ENCODE results near the gene IL1RL1. TPM values are rescaled to one million over a fixed set of nuclear protein-coding genes. Genes with fewer than 3 reads are reported as not detected.
A peak's percentile ranks its signal among the peaks of the same experiment; 100 is the strongest.

IL1RL1 gene
- total RNA-seq, 1 experiment from 2014 or later: 5.7 TPM

- Histone ChIP-seq H3K4me2 (ENCODE audit: low read length) (peak overlapping the region; percentile 86), H3K79me2 (ENCODE audit: low read length) (no peaks in the 10 kb centered on the region), H3K9me2 (replicated peaks; ENCODE audit: low read length) (no peaks in the 10 kb centered on the region), H3F3A (ENCODE audit: low read length, unreplicated experiment) (peaks cover 4% of the 10 kb centered on the region), H3K27ac (ENCODE audit: low read length) (peak overlapping the region; percentile 99), H3K9ac (ENCODE audit: low read length) (peak overlapping the region; percentile 85), H3K27me3 (ENCODE audit: low read length) (no peaks in the 10 kb centered on the region), H2AFZ (ENCODE audit: low read length) (no peak overlapping the region; the same call in 1 of the 2 replicates), H3K36me3 (ENCODE audit: low read depth, low read length) (no peaks in the 10 kb centered on the region), H4K20me1 (ENCODE audit: low read length) (no peaks in the 10 kb centered on the region), H3K9me3 (ENCODE audit: low read length) (no peaks in the 10 kb centered on the region), H3K4me3 (ENCODE audit: low read length) (peak overlapping the region; percentile 62), H3K4me1 (ENCODE audit: insufficient read depth, low read length) (peaks cover 42% of the 10 kb centered on the region)
- intact Hi-C loops (cut with micrococcal nuclease): loop anchor here (1.0 kb wide), 2 partner anchors 52 to 79 kb away; no protein-coding TSS in a partner anchor
- ATAC-seq (peak; percentile 29), DNase-seq (peak; percentile 43)
- no peak for TF ChIP-seq EZH2 (IDR thresholded peaks at IDR 0.05; ENCODE audit: low read length, unreplicated experiment)
- TF ChIP-seq, protein P1, sequence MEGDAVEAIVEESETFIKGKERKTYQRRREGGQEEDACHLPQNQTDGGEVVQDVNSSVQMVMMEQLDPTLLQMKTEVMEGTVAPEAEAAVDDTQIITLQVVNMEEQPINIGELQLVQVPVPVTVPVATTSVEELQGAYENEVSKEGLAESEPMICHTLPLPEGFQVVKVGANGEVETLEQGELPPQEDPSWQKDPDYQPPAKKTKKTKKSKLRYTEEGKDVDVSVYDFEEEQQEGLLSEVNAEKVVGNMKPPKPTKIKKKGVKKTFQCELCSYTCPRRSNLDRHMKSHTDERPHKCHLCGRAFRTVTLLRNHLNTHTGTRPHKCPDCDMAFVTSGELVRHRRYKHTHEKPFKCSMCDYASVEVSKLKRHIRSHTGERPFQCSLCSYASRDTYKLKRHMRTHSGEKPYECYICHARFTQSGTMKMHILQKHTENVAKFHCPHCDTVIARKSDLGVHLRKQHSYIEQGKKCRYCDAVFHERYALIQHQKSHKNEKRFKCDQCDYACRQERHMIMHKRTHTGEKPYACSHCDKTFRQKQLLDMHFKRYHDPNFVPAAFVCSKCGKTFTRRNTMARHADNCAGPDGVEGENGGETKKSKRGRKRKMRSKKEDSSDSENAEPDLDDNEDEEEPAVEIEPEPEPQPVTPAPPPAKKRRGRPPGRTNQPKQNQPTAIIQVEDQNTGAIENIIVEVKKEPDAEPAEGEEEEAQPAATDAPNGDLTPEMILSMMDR (conservative IDR thresholded peaks at IDR 0.05; ENCODE audit: low read depth, low read length): peak; percentile 30; the same call in 1 of the 2 replicates
- POLR2A ChIA-PET (ENCODE audit: unreplicated experiment): interaction anchor here (0.8 kb wide), 1 partner anchor 8 kb away, joined by 4 read pairs; no protein-coding TSS in a partner anchor
- BruUV-seq (replicated peaks): TSS peak; percentile 78
- CTCF ChIA-PET: interaction anchor here (0.6 to 1.6 kb wide), 2 partner anchors 84 to 172 kb away, joined by 4 to 6 read pairs; no protein-coding TSS in a partner anchor
These were observed 26.4 kb downstream of the IL1RL1 start for GRCh38 chr2:102337481-102338386.

GRCh38 chr2:102340778-102341177 is 29.4 kb downstream of the IL1RL1 start:
- no peaks in the 10 kb centered on the region for H3K27me3 ChIP-seq (ENCODE audit: low read length)
- no peak for DNase-seq
- peaks cover 32% of the 10 kb centered on the region for H3K4me1 ChIP-seq (ENCODE audit: insufficient read depth, low read length)
- BruUV-seq (replicated peaks): no TSS peak
- H4K20me1 ChIP-seq (ENCODE audit: low read length): no peaks in the 10 kb centered on the region
- H3F3A ChIP-seq (ENCODE audit: low read length, unreplicated experiment): peaks cover 4% of the 10 kb centered on the region
- no peak for TF ChIP-seq EZH2phosphoT487 (IDR thresholded peaks at IDR 0.05; ENCODE audit: borderline replicate concordance, low read length)
- TF ChIP-seq EZH2 (IDR thresholded peaks at IDR 0.05; ENCODE audit: low read length, unreplicated experiment): no peak
- TF ChIP-seq, protein P1 (conservative IDR thresholded peaks at IDR 0.05; ENCODE audit: low read depth, low read length): no peak
- ChIA-PET POLR2A (ENCODE audit: unreplicated experiment) (no interaction called here), CTCF (no interaction called here)
- no peaks in the 10 kb centered on the region for H3K79me2 ChIP-seq (ENCODE audit: low read length)
- no peak overlapping the region for H3K9ac ChIP-seq (ENCODE audit: low read length)
- H3K36me3 ChIP-seq (ENCODE audit: low read depth, low read length): no peaks in the 10 kb centered on the region
- H3K4me3 ChIP-seq (ENCODE audit: low read length): no peak overlapping the region
- H3K9me3 ChIP-seq (ENCODE audit: low read length): no peaks in the 10 kb centered on the region
- intact Hi-C loops (cut with micrococcal nuclease): no loop called here
- H3K27ac ChIP-seq (ENCODE audit: low read length): no peak overlapping the region
- no peaks in the 10 kb centered on the region for H3K9me2 ChIP-seq (replicated peaks; ENCODE audit: low read length)
- ATAC-seq: no peak
- no peak overlapping the region for H2AFZ ChIP-seq (ENCODE audit: low read length)
- H3K4me2 ChIP-seq (ENCODE audit: low read length): no peak overlapping the region

DNA sequence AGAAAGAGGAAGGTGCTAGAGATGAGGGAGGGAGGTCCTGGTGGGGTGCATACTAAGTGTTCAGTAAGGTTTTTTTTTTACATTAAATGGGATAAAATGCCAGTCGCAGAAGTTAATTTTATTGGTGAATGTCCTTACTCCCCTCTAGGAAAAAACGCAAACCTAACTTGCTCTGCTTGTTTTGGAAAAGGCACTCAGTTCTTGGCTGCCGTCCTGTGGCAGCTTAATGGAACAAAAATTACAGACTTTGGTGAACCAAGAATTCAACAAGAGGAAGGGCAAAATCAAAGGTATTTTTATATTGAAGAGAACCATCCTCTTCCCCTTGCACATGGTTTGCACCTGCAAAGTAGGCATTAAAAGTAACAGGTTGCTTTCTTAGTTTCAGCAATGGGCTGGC is 31.5 kb downstream of the IL1RL1 start:
- CTCF ChIA-PET: no interaction called here
- Histone ChIP-seq H3K9me3 (ENCODE audit: low read length) (no peaks in the 10 kb centered on the region), H2AFZ (ENCODE audit: low read length) (no peak overlapping the region), H3K27ac (ENCODE audit: low read length) (no peak overlapping the region), H3K36me3 (ENCODE audit: low read depth, low read length) (no peaks in the 10 kb centered on the region), H3K4me1 (ENCODE audit: insufficient read depth, low read length) (peaks cover 12% of the 10 kb centered on the region), H3K4me3 (ENCODE audit: low read length) (no peak overlapping the region), H3K27me3 (ENCODE audit: low read length) (no peaks in the 10 kb centered on the region), H3K9ac (ENCODE audit: low read length) (no peak overlapping the region), H3K79me2 (ENCODE audit: low read length) (no peaks in the 10 kb centered on the region), H3K9me2 (replicated peaks; ENCODE audit: low read length) (no peaks in the 10 kb centered on the region), H3F3A (ENCODE audit: low read length, unreplicated experiment) (no peaks in the 10 kb centered on the region), H4K20me1 (ENCODE audit: low read length) (no peaks in the 10 kb centered on the region), H3K4me2 (ENCODE audit: low read length) (no peak overlapping the region)
- POLR2A ChIA-PET (ENCODE audit: unreplicated experiment): no interaction called here
- ATAC-seq (no peak), DNase-seq (peak; percentile 32)
- TF ChIP-seq EZH2phosphoT487 (IDR thresholded peaks at IDR 0.05; ENCODE audit: borderline replicate concordance, low read length): no peak
- TF ChIP-seq, protein P1 (conservative IDR thresholded peaks at IDR 0.05; ENCODE audit: low read depth, low read length): peak; percentile 34; the same call in 1 of the 2 replicates
- intact Hi-C loops (cut with micrococcal nuclease): no loop called here
- no TSS peak for BruUV-seq (replicated peaks)
